Naive thymus-derived CD4-positive, alpha-beta T cell (primary cell): Measurements from ENCODE around the gene SEBOX. TPM values are rescaled to one million over a fixed set of nuclear protein-coding genes. Genes with fewer than 3 reads are reported as not detected.

Experiments
- ATAC-seq: fragments of 150-1000 bp; cut with Tn5 transposase; 2 replicates; pipeline ENCODE4 v1.10.0; 2021; ENCODE audit warnings: mild to moderate bottlenecking, moderate library complexity
- CTCF ChIA-PET: fragments of 350-600 bp; sonication (Branson Sonifier 250); formaldehyde crosslinking; loops from one replicate; lab custom pipeline; 2021; ENCODE audit warnings: antibody characterized with exemption; lab: Charles Lee
- POLR2A ChIA-PET: fragments of 350-600 bp; sonication (Branson Sonifier 250); formaldehyde crosslinking; loops from one replicate; lab custom pipeline; 2021; ENCODE audit warnings: antibody characterized with exemption, inconsistent platforms; lab: Charles Lee
- DNase-seq, 9 donors: peaks; one replicate each; pipeline versions ENCODE4 v3.0.0 to v3.0.0-alpha.2; 2020 to 2022; ENCODE audit warnings: mixed read lengths in 1 of 9
- H3K27ac ChIP-seq: one replicate; pipeline ENCODE4 v1.7.0; 2013; ENCODE audit warnings: mild to moderate bottlenecking, low read depth, low read length, moderate library complexity
- H3K27me3 ChIP-seq, 2 donors: one replicate each; pipeline ENCODE4 v1.7.0; 2013; ENCODE audit warnings: low read length in 2 of 2, mild to moderate bottlenecking in 2 of 2, moderate library complexity in 2 of 2; ENCODE audit not compliant: control insufficient read depth in 2 of 2, insufficient read depth in 2 of 2
- H3K36me3 ChIP-seq, 3 experiments: 1 replicate in 2 of 3; 2 replicates in 1 of 3; pipeline ENCODE4 v1.7.0; 2013; ENCODE audit warnings: low read length in 3 of 3, mild to moderate bottlenecking in 3 of 3, moderate library complexity in 1 of 3; ENCODE audit not compliant: insufficient read depth in 3 of 3, control insufficient read depth in 2 of 3
- H3K4me1 ChIP-seq, 2 donors: one replicate each; pipeline ENCODE4 v1.7.0; 2013; ENCODE audit warnings: low read length in 2 of 2, mild to moderate bottlenecking in 2 of 2, moderate library complexity in 1 of 2; ENCODE audit not compliant: control insufficient read depth in 2 of 2, insufficient read depth in 2 of 2
- H3K4me3 ChIP-seq: 2 replicates; pipeline ENCODE4 v1.7.0; 2013; ENCODE audit warnings: mild to moderate bottlenecking, low read length
- H3K9me3 ChIP-seq, 3 experiments: 1 replicate in 2 of 3; 2 replicates in 1 of 3; pipeline ENCODE4 v1.7.0; 2013; ENCODE audit warnings: low read length in 3 of 3; ENCODE audit not compliant: control insufficient read depth in 2 of 3
- H3K27ac Mint-ChIP-seq, 9 donors: one replicate each; pipeline ENCODE4 v1.8.0; 2020 to 2022; ENCODE audit warnings: mixed read lengths in 9 of 9, mild to moderate bottlenecking in 8 of 9, moderate library complexity in 5 of 9, inconsistent platforms in 2 of 9
- H3K27me3 Mint-ChIP-seq, 5 donors: one replicate each; pipeline ENCODE4 v1.8.0; 2021 to 2022; ENCODE audit warnings: mixed read lengths in 5 of 5, mild to moderate bottlenecking in 1 of 5
- H3K36me3 Mint-ChIP-seq, 5 donors: one replicate each; pipeline ENCODE4 v1.8.0; 2020 to 2022; ENCODE audit warnings: mixed read lengths in 5 of 5, mild to moderate bottlenecking in 3 of 5, inconsistent platforms in 1 of 5
- H3K4me1 Mint-ChIP-seq, 7 donors: one replicate each; pipeline ENCODE4 v1.8.0; 2020 to 2022; ENCODE audit warnings: mixed read lengths in 7 of 7, mild to moderate bottlenecking in 3 of 7, inconsistent platforms in 1 of 7
- H3K4me3 Mint-ChIP-seq, 10 donors: one replicate each; pipeline ENCODE4 v1.8.0; 2020 to 2022; ENCODE audit warnings: mild to moderate bottlenecking in 10 of 10, mixed read lengths in 10 of 10, moderate library complexity in 6 of 10, inconsistent platforms in 2 of 10
- H3K9me3 Mint-ChIP-seq, 11 donors: one replicate each; pipeline ENCODE4 v1.8.0; 2020 to 2022; ENCODE audit warnings: mixed read lengths in 11 of 11, mild to moderate bottlenecking in 4 of 11, inconsistent platforms in 1 of 11, moderate library complexity in 1 of 11
- intact Hi-C, 2 donors: fragments of 100-400 bp; cut with micrococcal nuclease; formaldehyde crosslinking; loops; one replicate each; pipeline ENCODE4 v1.15.1; 2023
- polyA plus RNA-seq, 2 donors: library from polyadenylated mRNA; unstranded; fragments of 300-500 nt; fragmentation: Illumina TruSeq; gene quantifications; one replicate each; pipeline ENCODE4 v1.2.3, GENCODE V29; 2021
- total RNA-seq, 6 experiments: library from RNA in 5 of 6; stranded (reverse) in 5 of 6; gene quantifications; 1 replicate in 5 of 6; 2 replicates in 1 of 6; pipeline ENCODE4 v1.2.3 and lab custom pipeline; 2021 to 2026

The SEBOX gene
- total and polyA plus RNA-seq, 7 experiments from 2014 or later = not detected

DNA sequence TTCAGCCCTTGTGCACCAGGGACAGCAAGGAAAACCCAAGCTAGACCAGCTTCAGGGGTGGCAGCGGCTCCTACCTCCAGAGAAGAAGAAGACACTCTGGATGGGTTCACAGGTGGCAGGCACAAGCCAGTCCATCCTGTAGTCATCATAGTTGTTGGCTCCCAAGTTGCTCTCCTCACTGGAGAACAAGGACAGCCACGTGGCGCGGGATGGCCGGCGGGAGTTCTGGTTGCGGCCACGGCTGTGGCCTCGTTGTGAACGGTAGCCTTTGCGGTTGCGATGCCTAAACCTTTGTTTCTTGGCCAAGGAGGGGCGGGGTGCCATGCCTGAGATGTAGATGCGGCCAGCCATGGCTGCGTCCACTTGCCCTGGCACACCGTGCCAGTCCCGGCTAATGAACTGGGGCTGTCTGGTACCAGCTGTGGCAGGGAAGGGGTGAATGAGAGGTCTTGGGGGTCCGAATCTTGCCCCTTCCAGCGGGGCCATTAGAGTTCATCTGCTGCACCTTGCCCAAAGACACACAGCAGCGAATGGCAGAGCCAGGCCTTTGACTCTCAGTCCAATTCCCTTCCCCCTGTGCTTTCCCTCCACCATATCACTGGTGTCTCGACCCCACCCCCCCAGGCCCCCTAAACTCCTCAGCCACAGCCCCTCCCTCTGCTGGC is 2.8 kb upstream of the SEBOX start:
- no peak for ATAC-seq
- peaks cover 4 to 5% of the 10 kb centered on the region in 2 donors for H3K4me1 ChIP-seq

DNA sequence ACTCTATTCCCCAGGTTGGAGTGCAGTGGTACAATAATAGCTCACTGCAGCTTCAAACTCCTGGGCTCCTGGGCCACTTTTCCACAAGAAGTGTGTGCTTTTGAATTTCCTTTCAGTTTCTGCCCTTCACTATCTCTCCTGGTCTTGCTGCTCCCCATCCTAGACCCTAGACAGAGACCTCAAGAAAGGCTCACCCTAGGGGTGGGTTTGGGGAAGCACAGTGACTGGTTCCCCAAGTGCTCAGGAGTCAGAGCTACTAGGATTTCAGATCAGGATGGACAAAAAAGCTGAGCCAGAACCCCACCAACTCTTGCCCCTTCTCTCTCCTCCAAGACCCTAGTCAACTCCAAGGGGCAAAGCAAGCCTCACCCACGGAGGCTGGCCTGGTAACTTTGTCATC is 1.6 kb upstream of the SEBOX start:
- ATAC-seq (no peak), DNase-seq (no peak)
- Histone ChIP-seq H3K36me3 (peaks cover 0 to 39% (median 10%) of the 10 kb centered on the region in 3 experiments), H3K4me1 (no peaks in the 10 kb centered on the region), H3K27ac (no peak overlapping the region), H3K9me3 (no peaks in the 10 kb centered on the region), H3K4me3 (no peak overlapping the region), H3K27me3 (no peaks in the 10 kb centered on the region)
- Mint-ChIP-seq H3K4me3 (no peak overlapping the region), H3K9me3 (no peaks in the 10 kb centered on the region), H3K4me1 (peaks cover 4 to 6% (median 5%) of the 10 kb centered on the region in 7 donors), H3K27me3 (no peaks in the 10 kb centered on the region), H3K27ac (no peak overlapping the region), H3K36me3 (peaks cover 0 to 4% (median 0%) of the 10 kb centered on the region in 5 donors)
- intact Hi-C loops = no loop called here
- ChIA-PET POLR2A (interaction anchor here (1.2 to 1.3 kb wide), 2 partner anchors 20 to 585 kb away, joined by 3 read pairs; partner anchors contain the start of gene PHF12), CTCF (no interaction called here)

More for the DNA sequence above, 2.8 kb upstream of the SEBOX start:
- Mint-ChIP-seq H3K4me3 (peak overlapping the region in 2 of 10 donors; percentile 21 to 48), H3K4me1 (peaks cover 6 to 11% (median 8%) of the 10 kb centered on the region in 7 donors), H3K27me3 (no peaks in the 10 kb centered on the region), H3K27ac (no peak overlapping the region), H3K36me3 (peaks cover 0 to 4% (median 0%) of the 10 kb centered on the region in 5 donors), H3K9me3 (no peaks in the 10 kb centered on the region)
- no peak overlapping the region for H3K27ac ChIP-seq
- H3K36me3 ChIP-seq = peaks cover 0 to 27% (median under 1%) of the 10 kb centered on the region in 3 experiments
- no peaks in the 10 kb centered on the region for H3K9me3 ChIP-seq
- DNase-seq = no peak
- H3K27me3 ChIP-seq = no peaks in the 10 kb centered on the region
- H3K4me3 ChIP-seq = no peak overlapping the region
- ChIA-PET POLR2A (interaction anchor here (1.3 kb wide), 1 partner anchor 19 kb away, joined by 3 read pairs; no protein-coding TSS in a partner anchor), CTCF (no interaction called here)
- intact Hi-C loops = no loop called here

DNA sequence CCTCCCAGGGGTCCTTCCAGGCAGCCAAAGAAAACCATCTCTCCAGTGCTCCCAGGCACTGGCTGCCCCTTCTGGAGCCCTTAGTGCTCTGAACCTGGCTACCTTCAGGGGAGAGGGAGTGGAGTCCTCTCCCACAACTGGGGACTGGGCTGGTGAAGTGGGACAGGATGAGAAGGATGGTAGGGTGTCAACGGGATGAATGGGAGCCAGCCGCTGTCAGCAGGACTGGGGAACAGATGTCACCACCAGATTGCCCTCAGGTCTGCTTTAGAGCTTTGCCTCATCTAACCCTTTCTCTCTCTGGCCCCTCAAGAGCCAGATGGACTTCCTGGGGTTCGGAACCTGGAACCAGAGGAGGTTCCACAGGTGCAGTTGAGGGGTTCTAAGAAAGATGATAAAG is 488 bp upstream of the SEBOX start:
- H3K4me3 Mint-ChIP-seq = no peak overlapping the region
- Histone ChIP-seq H3K27ac (no peak overlapping the region), H3K36me3 (peaks cover 8 to 50% (median 21%) of the 10 kb centered on the region in 3 experiments), H3K27me3 (no peaks in the 10 kb centered on the region), H3K4me1 (no peaks in the 10 kb centered on the region), H3K4me3 (no peak overlapping the region), H3K9me3 (no peaks in the 10 kb centered on the region)
- ChIA-PET POLR2A (no interaction called here), CTCF (no interaction called here)
- no peaks in the 10 kb centered on the region for H3K9me3 Mint-ChIP-seq
- DNase-seq = no peak
- H3K36me3 Mint-ChIP-seq = peaks cover 0 to 8% (median 6%) of the 10 kb centered on the region in 5 donors
- intact Hi-C loops = no loop called here
- no peaks in the 10 kb centered on the region for H3K27me3 Mint-ChIP-seq
- no peaks in the 10 kb centered on the region for H3K4me1 Mint-ChIP-seq
- no peak for ATAC-seq
- peak overlapping the region in 1 of 9 donors; percentile 69 for H3K27ac Mint-ChIP-seq

DNA sequence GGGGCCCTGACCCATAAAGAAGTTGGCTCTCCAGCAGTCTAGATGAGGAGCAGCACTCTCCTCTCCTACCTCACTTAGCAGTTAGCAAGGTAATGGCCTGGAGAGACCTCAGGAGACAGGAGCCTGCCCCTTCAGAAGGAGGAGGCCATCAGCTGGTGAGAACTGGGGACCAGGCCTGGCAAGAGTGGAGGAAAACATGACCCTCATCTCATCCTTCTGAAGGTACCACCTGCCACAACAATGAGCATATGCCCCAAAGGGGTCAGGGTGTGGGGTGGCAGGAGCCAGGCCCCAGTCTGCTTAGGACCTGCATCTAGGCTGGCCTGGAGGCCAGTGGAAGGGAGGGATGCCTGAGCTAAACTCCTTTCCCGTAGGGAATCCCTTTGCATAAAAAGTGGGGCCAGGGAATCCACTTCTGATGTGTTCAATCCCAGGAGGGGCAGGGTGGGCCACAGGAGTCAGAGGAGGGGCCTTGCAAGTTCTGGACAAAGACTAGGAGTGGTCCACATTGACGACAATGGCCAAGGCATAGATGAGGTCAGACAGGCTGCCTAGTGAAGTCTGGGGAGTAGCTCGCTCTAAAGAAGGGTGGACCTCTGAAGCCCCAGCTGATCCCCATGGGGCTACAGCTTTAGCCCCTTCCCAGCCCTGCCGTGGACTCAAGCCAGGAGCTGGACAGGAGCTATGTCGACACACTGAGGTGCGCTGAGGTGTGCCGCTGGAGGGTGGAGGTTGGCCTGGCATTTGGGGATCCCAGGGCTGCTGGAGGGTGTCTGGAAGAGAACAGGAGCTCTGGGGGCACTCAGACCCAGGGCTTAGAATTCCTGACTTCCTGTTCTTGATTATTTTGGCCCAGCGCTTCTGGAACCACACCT is 986 bp downstream of the SEBOX start:
- Histone ChIP-seq H3K27ac (no peak overlapping the region), H3K4me3 (no peak overlapping the region), H3K36me3 (peaks cover 13 to 63% (median 26%) of the 10 kb centered on the region in 3 experiments), H3K4me1 (no peaks in the 10 kb centered on the region), H3K9me3 (no peaks in the 10 kb centered on the region), H3K27me3 (no peaks in the 10 kb centered on the region)
- intact Hi-C loops = no loop called here
- peaks cover 0 to 4% (median 0%) of the 10 kb centered on the region in 7 donors for H3K4me1 Mint-ChIP-seq
- peak overlapping the region in 1 of 9 donors; percentile 22 for H3K27ac Mint-ChIP-seq
- no peak for DNase-seq
- no peak overlapping the region for H3K4me3 Mint-ChIP-seq
- peaks cover 0 to 17% (median 11%) of the 10 kb centered on the region in 5 donors for H3K36me3 Mint-ChIP-seq
- no peak for ATAC-seq
- ChIA-PET POLR2A (interaction anchor here (1.2 kb wide), 1 partner anchor 28 kb away, joined by 3 read pairs; the partner anchor contains the start of gene TNFAIP1), CTCF (no interaction called here)
- H3K27me3 Mint-ChIP-seq = no peaks in the 10 kb centered on the region
- H3K9me3 Mint-ChIP-seq = no peaks in the 10 kb centered on the region

DNA sequence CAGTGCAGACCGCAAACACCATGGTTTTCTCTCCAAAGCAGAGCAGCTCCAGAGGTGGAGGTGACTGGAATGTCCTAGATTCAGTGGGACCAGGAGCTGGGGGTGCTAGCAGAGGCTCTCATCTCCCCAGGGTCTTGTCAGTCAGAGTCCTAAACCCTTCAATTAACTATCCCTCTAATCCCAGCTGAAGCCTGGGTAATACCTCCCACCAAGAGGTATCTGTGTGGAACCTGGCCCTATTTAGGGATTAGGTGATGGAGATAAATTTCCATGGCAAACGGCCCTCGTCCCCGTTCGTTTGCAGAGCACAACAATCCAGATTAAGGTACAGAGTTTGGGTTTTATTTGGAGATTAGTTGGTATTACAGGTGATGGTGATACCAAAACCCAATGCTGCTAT is 1.8 kb downstream of the SEBOX start:
- H3K27ac ChIP-seq = no peak overlapping the region
- no peak for ATAC-seq
- no peak overlapping the region for H3K4me3 Mint-ChIP-seq
- H3K4me1 Mint-ChIP-seq = peaks cover 1 to 11% (median 4%) of the 10 kb centered on the region in 7 donors
- H3K27me3 ChIP-seq = no peaks in the 10 kb centered on the region
- H3K4me3 ChIP-seq = no peak overlapping the region
- peaks cover 0 to 17% (median 11%) of the 10 kb centered on the region in 5 donors for H3K36me3 Mint-ChIP-seq
- H3K27me3 Mint-ChIP-seq = no peaks in the 10 kb centered on the region
- H3K36me3 ChIP-seq = peaks cover 13 to 63% (median 26%) of the 10 kb centered on the region in 3 experiments
- DNase-seq = no peak
- H3K9me3 Mint-ChIP-seq = no peaks in the 10 kb centered on the region
- peaks cover 4 to 6% of the 10 kb centered on the region in 2 donors for H3K4me1 ChIP-seq
- CTCF ChIA-PET = interaction anchor here (0.6 kb wide), 1 partner anchor 21 kb away, joined by 3 read pairs; no protein-coding TSS in a partner anchor
- H3K27ac Mint-ChIP-seq = no peak overlapping the region
- intact Hi-C loops = no loop called here
- POLR2A ChIA-PET = interaction anchor here (0.6 to 1.2 kb wide), 3 partner anchors 27 to 430 kb away, joined by 3 read pairs; partner anchors contain the start of genes IFT20 and TNFAIP1
- H3K9me3 ChIP-seq = no peaks in the 10 kb centered on the region

DNA sequence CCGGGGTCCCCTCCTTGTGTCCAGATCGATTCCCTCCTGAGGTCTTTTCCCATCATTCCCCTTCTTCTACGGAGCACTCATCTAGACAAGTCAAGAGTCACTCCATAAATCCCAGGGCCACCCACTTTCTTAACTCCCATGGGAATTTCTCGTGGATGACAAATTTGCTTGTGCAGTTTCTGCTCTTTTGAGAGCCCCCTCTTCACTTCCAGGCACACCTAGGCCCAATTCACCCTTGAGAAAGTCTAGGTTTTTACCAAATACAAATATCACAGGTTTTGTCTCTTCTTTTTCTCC is 7.2 kb downstream of the SEBOX start:
- Mint-ChIP-seq H3K36me3 (peaks cover 4 to 26% (median 12%) of the 10 kb centered on the region in 5 donors), H3K4me3 (peak overlapping the region; percentile 91 to 98 (median 94)), H3K9me3 (peaks cover 0 to 3% (median 0%) of the 10 kb centered on the region in 11 donors), H3K27ac (peak overlapping the region; percentile 89 to 97 (median 94)), H3K4me1 (peaks cover 19 to 40% (median 29%) of the 10 kb centered on the region in 7 donors), H3K27me3 (no peaks in the 10 kb centered on the region)
- ChIA-PET CTCF (interaction anchor here (1.2 to 3.3 kb wide), 2 partner anchors 22 to 59 kb away, joined by 4 to 14 read pairs; partner anchors contain the start of genes IFT20 and TNFAIP1), POLR2A (interaction anchor here (0.6 to 4.8 kb wide), 18 partner anchors 10 to 540 kb away, joined by 3 to 75 read pairs (median 3); partner anchors contain the start of genes FLOT2, IFT20, SARM1 and SLC46A1)
- peak overlapping the region; percentile 90 for H3K27ac ChIP-seq
- peak overlapping the region; percentile 80 for H3K4me3 ChIP-seq
- intact Hi-C loops = loop anchor here (1.0 to 2.0 kb wide), 5 partner anchors 13 to 39 kb away; partner anchors contain the start of genes IFT20 (in 2 of the 2), SARM1 (in 2 of the 2), TMEM97 (in 2 of the 2) and TNFAIP1 (in 2 of the 2)
- H3K4me1 ChIP-seq = peaks cover 17 to 21% of the 10 kb centered on the region in 2 donors
- peaks cover 16 to 57% (median 35%) of the 10 kb centered on the region in 3 experiments for H3K36me3 ChIP-seq
- H3K9me3 ChIP-seq = no peaks in the 10 kb centered on the region
- ATAC-seq (no peak), DNase-seq (no peak)
- H3K27me3 ChIP-seq = no peaks in the 10 kb centered on the region
